GM19035 (cell line): ENCODE results near the gene SEMA6B.
"Not testable (repeated sequence)": the region's sequence is repeated elsewhere in the genome, so short reads cannot be mapped to it uniquely, and the experiment has no call there.

Experiments used
- ATAC-seq: cut with Tn5 transposase; IDR thresholded peaks from one replicate; pipeline ENCODE4 v1.9.1; 2021; ENCODE audit not compliant: unreplicated experiment

The SEMA6B gene

DNA sequence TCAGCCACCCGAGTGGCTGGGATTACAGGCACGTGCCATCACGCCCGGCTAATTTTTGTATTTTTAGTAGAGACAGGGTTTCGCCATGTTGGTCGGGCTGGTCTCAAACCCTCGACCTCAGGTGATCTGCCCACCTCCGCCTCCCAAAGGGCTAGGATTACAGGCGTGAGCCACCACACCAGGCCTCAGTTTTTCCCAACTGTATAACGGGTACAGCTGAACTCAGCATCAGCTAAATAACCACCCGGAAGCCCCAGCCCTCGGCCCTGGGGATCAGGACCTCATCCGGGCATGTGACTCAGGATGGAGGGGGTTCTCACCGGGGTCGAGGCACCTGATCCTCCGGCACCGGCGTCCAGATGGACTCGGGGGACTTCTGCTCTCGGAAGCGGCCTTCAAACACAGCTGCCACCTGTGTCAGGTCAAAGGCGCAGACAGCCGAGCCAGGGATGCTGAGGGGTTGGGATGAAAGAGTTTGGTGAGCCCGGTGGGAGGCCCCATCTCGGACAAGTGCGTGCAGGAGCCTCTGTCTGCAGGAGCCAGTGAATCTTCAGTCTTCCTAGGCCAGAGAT is 8.9 kb downstream of the SEMA6B start:
- no peak for ATAC-seq

DNA sequence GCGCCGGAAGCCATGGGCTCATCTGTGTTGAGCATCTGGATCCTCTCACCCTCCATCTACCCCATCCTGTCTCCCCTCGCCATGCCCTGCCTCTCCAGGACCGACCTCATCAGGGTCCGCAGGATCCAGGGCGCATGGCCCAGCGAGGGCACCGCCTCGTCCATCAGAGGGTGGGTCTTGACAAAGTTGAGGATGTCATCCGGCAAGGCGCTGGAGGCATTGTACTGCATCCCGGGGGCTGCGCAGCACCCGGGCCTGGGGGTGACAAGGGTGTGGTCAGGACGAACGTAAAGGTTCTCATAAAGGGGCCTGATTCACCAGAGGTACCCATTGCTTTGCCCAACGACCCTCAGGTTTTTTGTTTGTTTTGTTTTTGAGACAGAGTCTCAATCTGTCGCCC is 9.5 kb downstream of the SEMA6B start:
- no peak for ATAC-seq

DNA sequence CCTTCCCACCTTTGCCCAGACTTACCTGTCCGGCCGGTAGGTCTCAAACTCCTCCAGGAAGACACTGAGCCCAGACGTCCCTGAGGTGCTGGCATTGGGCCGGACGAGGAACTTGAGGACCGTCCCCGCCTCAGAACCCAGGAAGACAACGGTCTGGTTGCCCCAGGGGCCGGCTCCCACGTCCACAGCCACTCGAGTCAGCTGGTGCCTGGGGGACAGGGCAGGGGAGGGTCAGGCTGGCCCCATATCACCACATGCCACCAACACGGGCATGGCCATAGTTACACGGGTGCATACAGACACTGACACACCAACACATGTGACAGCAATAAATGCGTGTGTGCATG is 11.3 kb downstream of the SEMA6B start:
- ATAC-seq: no peak

DNA sequence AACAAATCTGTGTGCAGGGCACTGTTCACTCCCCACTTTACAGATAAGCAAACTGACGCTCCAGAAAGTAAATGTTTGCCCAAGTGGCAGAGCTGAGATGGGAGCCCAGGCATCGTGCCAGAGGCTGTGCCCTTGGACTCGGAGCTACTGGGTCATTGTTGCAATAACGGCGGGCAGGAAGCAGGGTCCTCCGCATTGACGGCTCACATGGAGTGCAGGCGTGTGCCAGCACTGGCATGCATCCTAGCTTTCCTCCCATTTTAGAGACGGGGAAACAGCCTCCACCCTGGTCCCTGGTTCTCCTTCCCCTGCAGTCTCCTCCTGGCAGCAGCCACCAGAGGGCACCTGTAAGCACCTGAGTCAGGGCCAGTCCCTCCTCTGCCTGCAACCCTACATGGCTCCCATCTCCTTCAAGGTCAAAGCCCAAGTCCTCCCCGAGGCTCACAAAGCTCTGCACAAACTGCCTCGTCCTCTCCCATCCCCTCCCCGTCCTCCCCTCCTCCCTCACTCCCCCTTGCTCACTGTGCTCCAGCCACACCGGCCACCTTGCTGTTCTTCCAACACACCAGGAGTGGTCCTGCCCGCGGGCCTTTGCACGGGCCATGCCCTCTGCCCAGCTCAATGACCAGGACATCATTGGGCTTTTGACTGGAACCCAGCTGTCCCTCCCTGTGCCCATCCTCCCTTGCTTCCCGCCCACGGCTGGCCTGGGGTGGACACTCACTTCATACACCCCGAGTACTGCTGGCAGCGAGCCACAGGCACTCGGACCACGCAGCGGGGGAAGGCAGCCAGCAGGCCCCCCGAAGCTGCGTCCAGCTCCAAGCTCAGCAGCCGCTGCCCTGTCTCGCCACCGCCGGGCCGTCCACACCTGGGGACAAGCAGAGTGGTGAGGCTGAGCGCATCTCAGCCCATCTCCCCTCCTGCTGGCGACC is 11.9 kb downstream of the SEMA6B start:
- ATAC-seq: no peak

DNA sequence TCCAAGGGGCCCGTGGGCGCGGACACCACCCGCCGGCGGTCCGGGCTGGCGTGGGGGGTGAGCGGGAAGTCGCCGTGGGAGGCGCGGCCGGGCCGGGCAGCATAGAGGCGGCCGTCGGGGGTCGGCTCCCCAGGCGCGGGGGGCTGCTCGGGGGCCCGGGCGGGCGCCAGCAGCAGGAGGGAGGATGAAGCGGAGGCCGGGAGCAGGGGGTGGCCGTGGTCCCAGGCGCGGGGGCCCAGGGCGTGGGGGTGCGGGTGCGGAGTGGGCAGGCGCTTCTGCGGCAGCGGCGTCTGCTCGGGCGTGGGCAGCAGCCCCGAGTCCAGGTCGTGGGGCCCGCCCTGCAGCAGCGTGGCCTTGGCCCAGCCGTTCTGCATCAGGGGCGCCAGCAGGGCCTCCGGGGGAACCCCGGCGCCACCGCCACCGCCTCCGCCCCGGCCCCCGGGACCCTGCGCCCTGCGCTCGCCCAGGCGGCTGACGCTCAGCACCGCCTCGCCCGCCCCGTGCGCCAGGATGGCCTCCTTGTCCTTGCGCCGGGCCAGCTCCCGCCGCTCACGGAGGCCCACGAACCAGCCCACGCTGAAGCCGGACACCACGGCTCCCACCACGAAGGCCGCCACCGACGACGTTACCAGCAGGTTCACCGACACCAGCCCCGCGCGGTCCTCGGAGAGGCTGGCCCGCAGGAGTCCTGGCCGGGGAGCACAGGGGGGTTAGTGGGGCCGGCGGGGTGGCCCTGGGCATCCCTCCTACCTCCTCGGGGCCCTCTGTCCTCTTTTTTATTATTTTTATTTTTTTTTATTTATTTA is 15.4 kb downstream of the SEMA6B start:
- ATAC-seq: no peak

DNA sequence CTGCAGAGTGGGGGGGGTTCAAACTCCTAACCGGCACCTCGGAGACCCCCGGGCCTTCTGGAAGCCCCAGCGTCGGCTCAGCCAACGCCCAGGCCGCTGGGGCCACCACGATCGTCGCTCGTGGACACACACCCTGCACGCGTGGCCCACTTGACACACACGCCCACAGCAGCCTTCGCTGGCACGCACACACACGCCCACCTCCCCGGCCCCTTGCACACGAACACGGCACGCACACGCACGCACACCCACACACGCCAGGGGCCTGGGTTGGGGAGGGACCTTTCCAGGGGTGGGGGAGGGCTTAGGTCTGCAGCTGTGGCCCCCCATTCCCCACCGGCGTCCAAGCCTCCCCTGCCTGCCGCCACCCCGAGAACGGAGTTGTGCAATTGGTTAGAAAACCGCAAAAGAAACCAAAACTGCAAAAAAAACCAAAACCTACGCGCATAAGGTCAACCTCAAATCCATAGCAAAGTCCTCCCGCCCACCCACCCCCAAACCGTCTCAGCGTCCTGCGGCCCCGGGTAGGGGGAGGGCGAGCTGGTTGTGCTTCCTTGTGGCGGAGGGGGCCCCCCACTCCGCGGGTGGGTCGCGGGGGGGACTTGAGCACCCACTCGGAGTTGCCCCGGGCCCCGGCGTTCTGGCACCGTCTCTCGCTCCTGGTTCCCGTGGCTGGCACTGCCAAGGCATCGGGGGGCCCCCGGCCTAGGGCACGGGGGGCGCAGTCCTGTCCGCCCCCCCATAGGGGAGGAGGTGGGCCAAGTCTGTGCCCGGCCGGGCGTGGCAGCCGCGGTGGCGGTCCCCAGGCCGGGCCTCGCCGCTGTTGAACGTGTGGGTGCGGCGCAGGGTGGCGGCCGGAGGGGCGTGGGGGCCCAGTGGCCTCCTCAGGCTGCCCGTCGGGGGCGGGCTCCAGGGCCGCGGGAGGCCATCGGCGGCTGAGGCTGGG is 16.3 kb downstream of the SEMA6B start:
- ATAC-seq: no peak

DNA sequence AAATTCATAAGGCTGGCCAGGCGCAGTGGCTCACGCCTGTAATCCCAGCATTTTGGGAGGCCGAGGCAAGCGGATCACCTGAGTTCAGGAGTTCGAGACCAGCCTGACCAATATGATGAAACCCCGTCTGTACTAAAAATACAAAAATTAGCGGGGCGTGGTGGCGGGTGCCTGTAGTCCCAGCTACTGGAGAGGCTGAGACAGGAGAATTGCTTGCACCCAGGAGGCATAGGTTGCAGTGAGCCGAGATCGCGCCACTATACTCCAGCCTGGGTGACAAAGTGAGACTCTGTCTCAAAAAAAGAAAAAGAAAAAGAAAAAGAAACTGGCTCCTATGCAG is 17.7 kb downstream of the SEMA6B start:
- ATAC-seq: not testable (repeated sequence)

DNA sequence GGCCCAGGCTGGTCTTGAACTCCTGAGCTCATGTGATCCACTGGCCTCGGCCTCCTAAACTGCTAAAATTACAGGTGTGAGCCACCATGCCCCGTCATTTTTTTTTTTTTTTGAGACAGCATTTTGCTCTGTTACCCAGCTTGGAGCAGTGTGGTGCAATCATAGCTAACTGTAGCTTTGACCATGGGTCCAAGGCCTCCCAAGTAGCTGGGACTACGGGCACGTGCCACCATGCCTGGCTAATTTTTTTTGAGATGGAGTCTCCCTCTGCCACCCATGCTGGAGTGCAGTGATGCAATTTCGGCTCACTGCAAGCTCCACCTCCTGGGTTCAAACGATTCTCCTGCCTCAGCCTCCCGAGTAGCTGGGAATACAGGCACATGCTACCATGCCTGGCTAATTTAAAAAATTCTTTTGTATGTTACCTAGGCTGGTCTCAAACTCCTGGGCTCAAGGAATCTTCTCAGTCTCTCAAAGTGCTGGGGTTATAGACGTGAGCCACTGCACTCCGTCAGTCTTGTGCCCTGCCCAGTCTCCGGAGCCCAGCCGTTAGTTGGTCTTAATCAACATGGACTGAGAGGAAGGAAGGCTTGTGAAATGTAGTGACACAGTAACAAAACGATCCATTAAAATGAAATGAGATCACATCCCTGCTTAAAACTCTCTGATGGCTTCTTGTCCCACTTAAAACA is 18.2 kb downstream of the SEMA6B start:
- ATAC-seq: no peak

DNA sequence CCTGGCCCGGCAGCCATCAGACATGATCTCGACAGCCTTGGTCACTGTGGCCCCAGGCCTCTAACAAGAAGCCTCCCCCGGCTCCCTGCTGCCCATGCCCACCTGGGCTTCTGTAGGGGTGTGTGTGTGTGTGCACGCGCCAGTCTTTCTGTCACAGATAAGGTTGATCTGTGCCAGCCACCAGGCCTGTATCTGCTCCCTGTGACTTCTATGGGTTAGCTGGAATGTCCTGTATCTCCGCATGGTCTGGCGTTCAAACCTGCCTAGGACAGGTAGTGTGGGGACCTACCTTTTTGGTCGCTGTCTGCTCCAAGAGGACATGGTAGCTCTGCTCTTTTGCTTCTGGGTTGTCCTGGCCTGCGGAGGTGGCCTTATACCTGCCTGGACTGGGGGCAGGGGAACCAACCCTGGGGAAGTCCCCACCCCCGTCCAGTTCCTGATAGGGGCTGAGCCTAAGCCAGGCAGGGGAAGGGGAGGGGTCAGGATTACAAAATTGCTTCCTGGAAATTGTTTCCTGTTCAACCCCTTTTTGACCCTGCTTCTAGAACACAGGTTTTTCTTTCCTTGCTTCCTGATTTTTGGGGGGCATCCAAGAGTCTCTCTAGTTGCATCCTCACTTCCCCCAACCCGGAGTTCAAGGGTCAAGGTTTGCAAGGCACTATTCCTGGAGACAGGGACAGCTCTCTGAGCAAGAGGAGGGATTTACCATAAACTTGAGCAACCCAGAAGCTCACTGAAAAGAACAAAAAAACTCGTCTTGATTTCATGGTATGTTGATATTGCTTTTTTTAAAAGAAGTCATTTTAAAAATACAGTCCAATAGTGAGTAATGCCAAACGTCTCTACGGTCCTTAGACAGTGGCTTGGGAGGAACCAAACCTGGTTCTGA is 19.5 kb downstream of the SEMA6B start, which contains the start of gene LRG1:
Gene LRG1 (minus strand): TSS at position 344 of the 889 bp plus-strand sequence. CDS start 23 bp downstream, at position 321.
- no peak for ATAC-seq

DNA sequence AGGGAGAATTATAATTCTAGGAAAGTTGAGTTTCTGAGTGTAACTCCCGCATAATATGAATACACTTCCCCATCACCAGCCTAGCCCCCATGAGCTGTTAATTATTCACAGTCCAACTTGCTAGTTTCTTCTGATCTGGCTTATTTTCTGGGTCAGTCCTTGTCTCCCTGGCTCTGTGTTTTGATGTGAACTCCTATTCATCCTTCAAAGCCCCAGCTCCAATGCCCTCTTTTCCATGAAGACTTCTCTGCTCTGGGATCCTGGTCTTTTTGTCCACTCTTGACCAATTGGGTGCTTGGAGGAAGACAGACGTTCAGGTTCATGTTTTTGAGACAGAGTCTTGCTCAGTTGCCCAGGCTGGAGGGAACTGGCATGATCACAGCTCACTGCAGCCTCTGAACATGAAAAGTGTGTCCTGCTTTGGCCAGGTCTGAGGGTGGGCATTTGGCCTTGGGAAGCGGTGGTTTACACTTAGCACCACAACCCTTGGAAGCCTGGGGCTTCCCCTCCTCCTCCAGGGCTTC is 20.3 kb downstream of the SEMA6B start:
- no peak for ATAC-seq

DNA sequence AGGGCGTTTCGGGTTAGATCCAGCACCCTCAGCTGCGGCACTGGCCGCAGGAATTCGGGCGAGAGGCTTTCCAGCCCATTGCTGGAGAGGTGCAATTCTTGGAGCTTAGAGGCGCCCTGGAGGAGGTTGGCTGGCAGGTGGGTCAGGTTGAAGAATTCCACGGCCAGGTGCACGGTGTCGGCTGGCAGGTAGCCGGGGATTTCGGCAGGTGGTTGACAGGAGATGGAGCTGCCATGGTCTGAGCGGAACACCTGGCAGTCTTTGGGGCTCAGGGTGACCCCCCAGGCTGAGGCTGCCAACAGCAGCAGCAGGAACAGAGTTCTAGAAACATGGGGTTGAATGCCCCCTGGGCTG is 20.9 kb downstream of the SEMA6B start:
- ATAC-seq: no peak

DNA sequence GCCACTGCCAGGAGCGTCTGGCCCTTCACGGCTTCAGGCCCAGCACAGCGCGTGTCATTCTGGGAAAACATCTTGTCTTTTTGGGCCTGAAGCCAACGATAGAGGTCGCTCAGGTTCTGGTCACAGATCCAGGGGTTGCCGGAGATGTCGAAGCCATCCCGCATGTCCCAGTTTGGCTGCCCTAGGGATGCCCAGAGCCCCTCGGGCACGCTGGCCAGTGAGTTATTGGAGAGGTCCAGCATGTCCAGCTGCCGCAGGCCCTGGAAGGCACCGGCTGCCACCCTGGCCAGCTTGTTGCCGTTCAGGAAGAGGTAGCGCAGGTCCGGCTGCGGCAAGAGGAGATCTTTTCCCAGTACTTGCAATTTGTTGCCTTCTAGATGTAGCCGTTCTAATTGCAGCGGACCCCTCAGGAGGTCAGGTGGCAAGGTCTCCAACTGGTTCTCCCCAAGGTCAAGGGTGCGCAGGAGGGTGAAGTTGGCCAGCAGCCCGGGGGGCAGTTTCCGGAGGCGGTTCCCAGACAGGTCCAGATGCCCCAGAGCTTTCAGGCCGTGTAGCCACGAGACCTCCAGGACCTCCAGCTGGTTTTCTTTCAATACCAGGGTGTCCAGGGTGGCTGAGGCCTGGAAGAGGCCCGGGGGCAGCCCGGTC is 21.4 kb downstream of the SEMA6B start:
- no peak for ATAC-seq

DNA sequence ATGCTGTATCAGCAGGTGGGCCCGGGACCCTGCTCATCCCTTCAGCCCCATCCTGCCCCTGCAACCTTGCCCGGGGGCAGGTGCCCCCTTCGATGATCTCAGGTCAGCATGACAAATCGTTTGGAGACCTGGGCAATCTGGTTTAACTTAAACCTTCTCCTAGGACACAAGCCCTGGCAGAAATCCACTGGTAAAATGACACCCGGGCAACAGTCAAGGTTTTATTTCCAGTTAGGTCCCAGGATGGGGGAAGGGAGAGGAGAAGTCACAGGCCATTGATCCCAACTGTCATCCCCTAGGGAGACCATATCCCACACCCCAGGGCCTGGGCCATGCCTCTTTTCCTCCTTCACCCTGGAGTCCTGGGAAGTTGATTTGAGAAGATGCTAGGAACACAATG is 22.7 kb downstream of the SEMA6B start:
- no peak for ATAC-seq

DNA sequence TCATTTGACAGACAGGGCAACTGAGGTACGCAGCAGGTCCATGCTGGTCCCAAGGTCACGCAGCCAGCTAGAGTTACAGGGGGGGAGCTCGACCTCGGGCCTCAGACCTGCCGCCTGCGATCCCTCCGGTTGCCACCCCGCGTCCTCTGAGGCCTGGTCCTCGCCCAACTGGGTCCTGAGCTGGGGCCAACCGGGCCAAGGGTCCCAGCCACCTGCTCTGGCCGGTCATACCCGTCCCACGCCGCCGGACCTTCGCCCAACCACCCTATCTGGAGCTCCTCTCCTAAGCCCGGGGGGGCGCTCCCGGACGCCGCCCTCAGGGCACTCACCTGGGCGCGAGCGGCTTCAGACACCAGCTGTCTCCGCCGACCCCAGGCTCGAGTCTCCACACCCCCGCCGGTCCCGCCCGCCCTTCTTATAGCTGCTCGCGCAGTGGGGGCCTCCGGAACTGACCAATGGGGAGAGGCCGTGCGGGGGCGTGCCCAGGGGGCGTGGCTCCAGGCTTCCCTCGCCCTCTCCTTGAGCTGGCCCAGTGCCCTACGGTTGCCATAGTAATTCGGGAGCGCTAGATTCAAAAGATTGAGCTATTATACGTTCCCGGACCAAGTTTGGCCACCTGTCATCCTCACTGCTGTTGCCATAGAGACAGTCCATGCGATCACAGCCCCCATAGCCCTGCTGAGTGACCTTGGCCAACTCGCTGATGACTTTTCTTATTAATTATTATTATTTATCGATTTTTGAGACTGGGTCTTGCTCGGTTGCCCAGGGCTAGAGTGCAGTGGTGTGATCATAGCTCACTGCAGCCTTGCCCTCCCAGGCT is 24.4 kb downstream of the SEMA6B start, which contains the start of gene PLIN5:
Gene PLIN5 (minus strand): TSS at position 389 of the 823 bp plus-strand sequence. CDS start 1,150 bp downstream, outside the sequence.
- ATAC-seq: no peak

DNA sequence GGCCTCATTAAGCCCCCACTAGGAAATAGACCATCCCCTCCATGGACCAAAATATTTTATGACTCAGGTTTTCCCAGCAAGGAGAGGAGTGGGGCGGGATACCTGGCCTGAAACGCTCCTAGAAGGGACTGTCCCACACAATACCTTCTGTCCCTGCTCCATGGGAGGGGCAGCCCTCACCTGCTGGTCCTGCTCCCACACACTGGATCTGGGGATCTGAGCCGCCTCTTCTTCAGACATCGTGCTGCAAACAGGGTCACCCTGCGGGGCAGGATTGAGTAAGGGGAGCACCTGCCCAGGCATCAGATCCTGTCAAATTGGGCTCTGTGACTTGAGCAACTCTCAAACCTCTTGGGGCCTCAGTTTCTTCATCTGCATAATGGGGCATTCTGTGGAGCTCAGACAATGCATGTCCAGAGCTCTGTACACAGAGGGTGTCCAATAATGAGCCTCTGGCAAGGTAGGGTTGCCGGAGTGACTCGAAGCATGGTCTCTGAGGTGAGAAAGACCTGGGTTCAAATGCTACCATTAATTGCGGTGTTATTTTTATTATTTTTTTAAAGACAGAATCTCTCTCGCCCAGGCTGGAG is 25.6 kb downstream of the SEMA6B start:
- no peak for ATAC-seq

DNA sequence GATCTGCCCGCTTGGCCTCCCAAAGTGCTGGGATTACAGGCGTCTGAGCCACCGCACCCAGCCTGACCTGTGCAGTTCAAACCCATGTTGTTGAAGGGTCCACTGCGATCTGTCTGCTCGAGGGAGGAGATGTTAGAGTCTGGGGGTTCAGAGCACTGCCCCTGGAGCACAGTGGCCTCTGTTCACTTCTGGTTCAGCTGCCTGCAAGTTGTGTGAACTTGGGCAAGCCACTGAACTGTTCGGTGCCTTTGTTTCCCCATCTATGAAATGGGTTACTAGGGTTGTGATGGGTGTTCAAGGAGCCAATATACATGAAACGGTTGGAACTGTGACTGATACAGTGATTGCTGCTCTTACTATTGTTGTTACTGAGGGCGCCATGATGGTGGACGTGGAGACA is 26.1 kb downstream of the SEMA6B start:
- ATAC-seq: no peak

DNA sequence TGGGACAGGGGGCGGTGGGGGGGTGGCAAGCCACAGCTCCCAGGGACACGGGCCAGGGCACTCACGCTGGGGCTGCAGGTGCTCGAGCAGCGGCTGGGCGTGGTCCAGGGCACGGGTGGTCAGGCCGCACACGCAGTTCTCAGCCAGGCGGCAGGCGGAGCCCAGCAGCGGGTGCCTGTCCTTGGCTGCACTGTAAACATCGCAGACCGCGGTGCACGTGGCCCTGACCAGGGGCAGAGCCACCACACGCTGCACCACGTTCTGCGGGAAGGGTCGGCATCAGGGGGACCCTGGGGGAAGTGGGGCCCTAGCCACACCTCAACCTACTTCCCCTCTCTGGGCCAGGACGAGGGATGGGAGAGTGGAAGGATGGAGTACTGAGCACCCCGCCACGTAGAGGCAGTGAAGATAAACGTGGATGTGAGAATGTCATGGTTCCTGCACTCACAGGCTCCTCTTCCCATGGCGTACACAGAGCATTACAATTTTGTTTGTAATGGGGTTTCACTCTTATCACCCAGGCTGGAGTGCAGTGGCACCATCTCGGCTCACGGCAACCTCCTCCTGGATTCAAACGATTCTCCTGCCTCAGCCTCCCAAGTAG is 27.8 kb downstream of the SEMA6B start:
- ATAC-seq: no peak
